ENCODE data around the gene ADD3.

DNA sequence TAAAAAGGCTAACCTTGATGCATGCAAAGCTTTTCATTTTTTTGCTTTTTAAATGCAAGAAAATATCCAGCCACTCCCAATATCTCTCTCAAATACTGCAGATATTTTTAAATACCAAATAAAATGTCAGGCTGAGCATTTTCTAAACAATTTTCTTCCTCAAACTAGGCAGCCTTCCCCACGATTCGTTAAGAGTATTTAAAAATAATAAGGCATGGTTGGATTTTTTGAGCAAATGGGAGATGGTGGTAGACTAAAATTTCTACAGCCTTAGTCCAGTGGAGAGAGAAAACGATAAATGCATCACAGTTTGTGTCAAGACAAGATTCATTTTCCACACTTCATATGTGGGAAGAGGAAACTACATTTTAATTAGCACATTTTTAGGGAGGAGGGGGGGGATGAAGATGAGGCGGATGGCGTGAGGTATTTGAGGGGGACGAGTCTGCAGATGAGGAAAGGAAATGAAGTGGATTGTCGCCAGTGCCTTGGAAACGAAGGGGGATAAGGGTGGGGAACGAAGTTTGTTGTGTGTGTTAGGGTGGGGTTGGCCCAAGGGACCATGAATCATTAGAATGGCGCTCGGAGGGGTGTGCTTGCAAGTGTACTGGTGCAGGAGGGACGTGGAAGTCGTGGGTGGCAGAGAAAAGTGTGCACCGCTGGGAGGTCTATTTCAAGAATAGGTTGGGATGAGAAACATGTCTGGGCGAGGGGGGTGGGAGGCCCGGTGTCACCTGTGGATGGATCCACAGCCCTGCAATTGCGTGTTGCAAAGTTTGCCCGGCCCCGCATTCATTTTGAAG is 1.2 kb upstream of the ADD3 start:
- no peak for TF ChIP-seq POLR2A (IDR thresholded peaks at IDR 0.05)
- TF ChIP-seq, protein P1, sequence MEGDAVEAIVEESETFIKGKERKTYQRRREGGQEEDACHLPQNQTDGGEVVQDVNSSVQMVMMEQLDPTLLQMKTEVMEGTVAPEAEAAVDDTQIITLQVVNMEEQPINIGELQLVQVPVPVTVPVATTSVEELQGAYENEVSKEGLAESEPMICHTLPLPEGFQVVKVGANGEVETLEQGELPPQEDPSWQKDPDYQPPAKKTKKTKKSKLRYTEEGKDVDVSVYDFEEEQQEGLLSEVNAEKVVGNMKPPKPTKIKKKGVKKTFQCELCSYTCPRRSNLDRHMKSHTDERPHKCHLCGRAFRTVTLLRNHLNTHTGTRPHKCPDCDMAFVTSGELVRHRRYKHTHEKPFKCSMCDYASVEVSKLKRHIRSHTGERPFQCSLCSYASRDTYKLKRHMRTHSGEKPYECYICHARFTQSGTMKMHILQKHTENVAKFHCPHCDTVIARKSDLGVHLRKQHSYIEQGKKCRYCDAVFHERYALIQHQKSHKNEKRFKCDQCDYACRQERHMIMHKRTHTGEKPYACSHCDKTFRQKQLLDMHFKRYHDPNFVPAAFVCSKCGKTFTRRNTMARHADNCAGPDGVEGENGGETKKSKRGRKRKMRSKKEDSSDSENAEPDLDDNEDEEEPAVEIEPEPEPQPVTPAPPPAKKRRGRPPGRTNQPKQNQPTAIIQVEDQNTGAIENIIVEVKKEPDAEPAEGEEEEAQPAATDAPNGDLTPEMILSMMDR (IDR thresholded peaks at IDR 0.05) = no peak
